KMS-11 (cell line): ENCODE measurements around the gene PRKAR1B.
"Not testable (repeated sequence)": the region's sequence is repeated elsewhere in the genome, so short reads cannot be mapped to it uniquely, and the experiment has no call there.

Source experiments
- H2AFZ ChIP-seq: fragments of 200-600 bp; sonication (generic); 2 replicates; pipeline ENCODE4 v1.6.1; 2016; ENCODE audit warnings: antibody characterized with exemption, mixed run types, low read depth
- H3K27ac ChIP-seq: fragments of 200-600 bp; sonication (generic); 2 replicates; pipeline ENCODE4 v1.6.1; 2016; ENCODE audit warnings: mild to moderate bottlenecking, mixed run types
- H3K27me3 ChIP-seq: fragments of 200-600 bp; sonication (generic); 2 replicates; pipeline ENCODE4 v1.6.1; 2017; ENCODE audit warnings: mild to moderate bottlenecking, low read depth, mixed run types, moderate library complexity; ENCODE audit not compliant: insufficient read depth
- H3K36me3 ChIP-seq: fragments of 200-600 bp; sonication (generic); 2 replicates; pipeline ENCODE4 v1.6.1; 2017; ENCODE audit warnings: mild to moderate bottlenecking, mixed run types; ENCODE audit not compliant: insufficient read depth
- H3K4me1 ChIP-seq: fragments of 200-600 bp; sonication (generic); 2 replicates; pipeline ENCODE4 v1.6.1; 2016; ENCODE audit warnings: mild to moderate bottlenecking, low read depth, mixed run types; ENCODE audit not compliant: poor library complexity, severe bottlenecking
- H3K4me2 ChIP-seq: fragments of 200-600 bp; sonication (generic); 2 replicates; pipeline ENCODE4 v1.7.0; 2016; ENCODE audit warnings: mild to moderate bottlenecking, mixed run types
- H3K4me3 ChIP-seq: fragments of 200-600 bp; sonication (generic); IDR thresholded peaks from 2 replicates; pipeline ENCODE4 v1.6.1; 2017; ENCODE audit warnings: low read depth, low read length, mixed read lengths; ENCODE audit not compliant: insufficient read depth
- H3K79me2 ChIP-seq: fragments of 200-600 bp; sonication (generic); 2 replicates; pipeline ENCODE4 v1.6.1; 2016; ENCODE audit warnings: low read depth, mixed run types; ENCODE audit not compliant: insufficient read depth
- H3K9ac ChIP-seq: fragments of 200-600 bp; sonication (generic); 2 replicates; pipeline ENCODE4 v1.6.1; 2016; ENCODE audit warnings: mild to moderate bottlenecking, mixed run types
- H4K20me1 ChIP-seq: fragments of 200-600 bp; sonication (generic); 2 replicates; pipeline ENCODE4 v1.6.1; 2016; ENCODE audit warnings: mild to moderate bottlenecking, mixed run types; ENCODE audit not compliant: insufficient read depth
- CTCF ChIP-seq: fragments of 200-600 bp; sonication (generic); conservative IDR thresholded peaks from 2 replicates; pipeline ENCODE4 v1.6.1; 2017; ENCODE audit warnings: low read depth, mild to moderate bottlenecking, antibody characterized with exemption, low read length, moderate library complexity, mixed read lengths

PRKAR1B gene

GRCh38 chr7:753190-753589 lies 26.1 kb upstream of the PRKAR1B start:
- H3K36me3 ChIP-seq, result peaks cover 6% of the 10 kb centered on the region; the same call in 1 of the 2 replicates

GRCh38 chr7:752256-752655 lies 25.2 kb upstream of the PRKAR1B start:
- H3K4me2 ChIP-seq, H3K4me1 ChIP-seq, H3K27ac ChIP-seq, H4K20me1 ChIP-seq, H3K36me3 ChIP-seq, H3K79me2 ChIP-seq, H3K27me3 ChIP-seq, H3K9ac ChIP-seq, H2AFZ ChIP-seq, H3K4me3 ChIP-seq: not testable (repeated sequence)

More at GRCh38 chr7:753190-753589, 26.1 kb upstream of the PRKAR1B start:
- no peaks in the 10 kb centered on the region for H4K20me1 ChIP-seq
- no peak overlapping the region for H3K4me2 ChIP-seq
- no peaks in the 10 kb centered on the region for H3K4me1 ChIP-seq
- no peak overlapping the region for H3K9ac ChIP-seq
- no peaks in the 10 kb centered on the region for H3K27me3 ChIP-seq
- H3K4me3 ChIP-seq, result no peak overlapping the region
- no peaks in the 10 kb centered on the region for H3K79me2 ChIP-seq
- no peak overlapping the region for H2AFZ ChIP-seq
- H3K27ac ChIP-seq, result no peak overlapping the region
- no peak for TF ChIP-seq CTCF

- Histone ChIP-seq H3K4me3 (no peak overlapping the region), H3K79me2 (no peaks in the 10 kb centered on the region), H3K4me2 (no peak overlapping the region), H3K4me1 (no peaks in the 10 kb centered on the region), H3K27ac (no peak overlapping the region), H2AFZ (no peak overlapping the region), H4K20me1 (no peaks in the 10 kb centered on the region), H3K36me3 (peaks cover 6% of the 10 kb centered on the region; the same call in 1 of the 2 replicates), H3K9ac (no peak overlapping the region), H3K27me3 (no peaks in the 10 kb centered on the region)
- no peak for TF ChIP-seq CTCF
Measured at GRCh38 chr7:751826-752225, 24.7 kb upstream of the PRKAR1B start.

GRCh38 chr7:750111-750905 lies 23.2 kb upstream of the PRKAR1B start:
- Histone ChIP-seq H2AFZ (no peak overlapping the region), H3K27me3 (no peaks in the 10 kb centered on the region), H3K27ac (no peak overlapping the region), H3K4me1 (no peaks in the 10 kb centered on the region), H4K20me1 (no peaks in the 10 kb centered on the region), H3K4me3 (no peak overlapping the region), H3K36me3 (peaks cover 4% of the 10 kb centered on the region; the same call in 1 of the 2 replicates), H3K79me2 (no peaks in the 10 kb centered on the region), H3K9ac (no peak overlapping the region), H3K4me2 (no peak overlapping the region)
- no peak for TF ChIP-seq CTCF

- Histone ChIP-seq H3K27ac (no peak overlapping the region), H3K9ac (no peak overlapping the region), H3K4me1 (no peaks in the 10 kb centered on the region), H3K27me3 (no peaks in the 10 kb centered on the region), H4K20me1 (no peaks in the 10 kb centered on the region), H3K36me3 (no peaks in the 10 kb centered on the region), H3K4me3 (no peak overlapping the region), H3K79me2 (no peaks in the 10 kb centered on the region), H2AFZ (no peak overlapping the region), H3K4me2 (no peak overlapping the region)
- no peak for TF ChIP-seq CTCF
Measured at GRCh38 chr7:749140-749551, 22.1 kb upstream of the PRKAR1B start.
